Activated CD8-positive, alpha-beta T cell treated with anti-CD3 and anti-CD28 coated beads for 36 hours (primary cell): ENCODE data around the gene TMEM72. TPM values are rescaled to one million over a fixed set of nuclear protein-coding genes. Genes with fewer than 3 reads are reported as not detected.

Source experiments
- ATAC-seq: fragments of 200-7000 bp; cut with Tn5 transposase; one replicate; pipeline ENCODE4 v1.10.0; 2021; ENCODE audit warnings: mild to moderate bottlenecking, moderate library complexity
- CTCF ChIA-PET: fragments of 350-600 bp; sonication (Branson Sonifier 250); formaldehyde crosslinking; loops from one replicate; lab custom pipeline; 2021; ENCODE audit warnings: antibody characterized with exemption; lab: Charles Lee
- POLR2A ChIA-PET: fragments of 350-600 bp; sonication (Branson Sonifier 250); formaldehyde crosslinking; loops from one replicate; lab custom pipeline; 2021; ENCODE audit warnings: antibody characterized with exemption; lab: Charles Lee
- DNase-seq: peaks from one replicate; pipeline ENCODE4 v3.0.0-alpha.2; 2020
- H3K27ac Mint-ChIP-seq: one replicate; pipeline ENCODE4 v1.8.0; 2021; ENCODE audit warnings: mild to moderate bottlenecking, mixed read lengths
- H3K27me3 Mint-ChIP-seq: one replicate; pipeline ENCODE4 v1.8.0; 2021; ENCODE audit warnings: mixed read lengths
- H3K36me3 Mint-ChIP-seq: one replicate; pipeline ENCODE4 v1.8.0; 2021; ENCODE audit warnings: low read depth, mixed read lengths
- H3K4me1 Mint-ChIP-seq: one replicate; pipeline ENCODE4 v1.8.0; 2021; ENCODE audit warnings: low read depth, mixed read lengths
- H3K4me3 Mint-ChIP-seq: one replicate; pipeline ENCODE4 v1.8.0; 2021; ENCODE audit warnings: mild to moderate bottlenecking, moderate library complexity, mixed read lengths
- H3K9me3 Mint-ChIP-seq: one replicate; pipeline ENCODE4 v1.8.0; 2021; ENCODE audit warnings: mixed read lengths
- CTCF ChIP-seq: fragments of 200-600 bp; IDR thresholded peaks from one replicate; pipeline ENCODE4 v1.8.0; 2022; ENCODE audit warnings: antibody characterized with exemption, mild to moderate bottlenecking
- intact Hi-C: fragments of 100-400 bp; cut with micrococcal nuclease; formaldehyde crosslinking; loops from one replicate; pipeline ENCODE4 v1.10.0; 2022
- total RNA-seq, 2 experiments: library from RNA; stranded (reverse); gene quantifications; one replicate each; pipeline ENCODE4 v1.2.3, GENCODE V29; 2021

Gene TMEM72
- total RNA-seq, 2 experiments from 2014 or later = not detected

DNA sequence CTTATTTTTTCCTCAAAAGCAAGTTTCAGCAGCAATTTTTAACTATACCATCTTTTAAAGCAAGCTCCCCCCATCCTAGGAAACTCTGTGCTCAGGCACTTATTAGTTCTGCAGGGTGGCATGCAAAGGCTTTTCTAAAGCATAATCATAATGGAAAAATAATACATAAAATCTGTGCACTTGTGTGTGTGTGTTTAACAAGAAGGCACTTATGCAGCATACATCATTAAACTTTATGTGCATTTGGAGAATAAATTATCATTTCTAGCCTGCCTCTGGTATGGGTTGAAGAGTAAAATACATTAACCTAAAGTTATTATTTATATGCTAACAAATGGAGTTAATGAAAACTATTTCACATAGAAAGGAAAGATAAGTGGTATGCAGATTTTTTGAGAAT is 42.9 kb downstream of the TMEM72 start:
- POLR2A ChIA-PET = interaction anchor here (0.9 kb wide), 1 partner anchor 9 kb away, joined by 3 read pairs; no protein-coding TSS in a partner anchor
- H3K27ac Mint-ChIP-seq = no peak overlapping the region
- peaks cover 10% of the 10 kb centered on the region for H3K4me1 Mint-ChIP-seq
- DNase-seq (no peak), ATAC-seq (no peak)
- H3K9me3 Mint-ChIP-seq = no peaks in the 10 kb centered on the region
- no peaks in the 10 kb centered on the region for H3K27me3 Mint-ChIP-seq
- no peak overlapping the region for H3K4me3 Mint-ChIP-seq
- CTCF ChIA-PET = interaction anchor here (2.0 to 2.5 kb wide), 2 partner anchors 14 to 22 kb away, joined by 9 to 12 read pairs; no protein-coding TSS in a partner anchor
- TF ChIP-seq CTCF = no peak
- intact Hi-C loops = no loop called here
- H3K36me3 Mint-ChIP-seq = peaks cover 8% of the 10 kb centered on the region

DNA sequence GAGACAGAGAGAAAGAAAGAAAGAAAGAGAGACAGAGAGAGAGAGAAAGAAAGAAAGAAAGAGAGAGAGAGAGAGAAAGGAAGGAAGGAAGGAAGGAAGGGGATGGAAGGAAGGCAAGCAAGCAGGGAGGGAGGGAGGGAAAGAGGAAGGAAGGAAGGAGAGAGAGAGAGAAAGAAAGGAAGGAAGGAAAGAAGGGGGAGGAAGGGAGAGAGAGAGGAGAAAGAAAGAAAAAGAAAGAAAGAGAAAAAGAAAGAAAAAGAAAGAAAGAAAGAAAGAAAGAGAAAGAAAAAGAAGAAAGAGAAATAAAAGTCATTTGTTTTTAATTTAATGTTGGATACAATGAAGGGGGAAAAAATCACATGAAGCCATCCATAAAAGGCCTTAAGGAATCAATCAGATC is 43.8 kb downstream of the TMEM72 start:
- ChIA-PET CTCF (interaction anchor here (2.5 kb wide), 1 partner anchor 22 kb away, joined by 12 read pairs; no protein-coding TSS in a partner anchor), POLR2A (no interaction called here)
- ATAC-seq (no peak), DNase-seq (no peak)
- no peak overlapping the region for H3K4me3 Mint-ChIP-seq
- H3K9me3 Mint-ChIP-seq = no peaks in the 10 kb centered on the region
- H3K36me3 Mint-ChIP-seq = peaks cover 8% of the 10 kb centered on the region
- TF ChIP-seq CTCF = no peak
- H3K27me3 Mint-ChIP-seq = no peaks in the 10 kb centered on the region
- intact Hi-C loops = no loop called here
- H3K4me1 Mint-ChIP-seq = peaks cover 11% of the 10 kb centered on the region
- H3K27ac Mint-ChIP-seq = no peak overlapping the region

GRCh38 chr10:44955413-44956070 is 44.4 kb downstream of the TMEM72 start:
- Mint-ChIP-seq H3K4me3 (no peak overlapping the region), H3K27ac (no peak overlapping the region), H3K4me1 (peaks cover 11% of the 10 kb centered on the region), H3K27me3 (no peaks in the 10 kb centered on the region), H3K36me3 (peaks cover 8% of the 10 kb centered on the region), H3K9me3 (no peaks in the 10 kb centered on the region)
- intact Hi-C loops = no loop called here
- ATAC-seq = no peak
- ChIA-PET CTCF (no interaction called here), POLR2A (no interaction called here)
- TF ChIP-seq CTCF = no peak
- DNase-seq = no peak

- ChIA-PET POLR2A (no interaction called here), CTCF (interaction anchor here (0.6 to 2.2 kb wide), 2 partner anchors 23 to 265 kb away, joined by 4 to 8 read pairs; no protein-coding TSS in a partner anchor)
- Mint-ChIP-seq H3K36me3 (peaks cover 8% of the 10 kb centered on the region), H3K4me1 (peaks cover 11% of the 10 kb centered on the region), H3K4me3 (no peak overlapping the region), H3K9me3 (no peaks in the 10 kb centered on the region), H3K27ac (no peak overlapping the region), H3K27me3 (no peaks in the 10 kb centered on the region)
- intact Hi-C loops = no loop called here
- DNase-seq (no peak), ATAC-seq (no peak)
- no peak for TF ChIP-seq CTCF
These were observed 45.1 kb downstream of the TMEM72 start for GRCh38 chr10:44956226-44956625.
